HG03280 (cell line): ENCODE results near the gene PSMB7.

Experiments
- ATAC-seq: cut with Tn5 transposase; IDR thresholded peaks from one replicate; pipeline ENCODE4 v1.9.1; 2021; ENCODE audit warnings: mild to moderate bottlenecking, moderate library complexity; ENCODE audit not compliant: unreplicated experiment

Gene PSMB7

GRCh38 chr9:124411514-124412227 lies 3.6 kb downstream of the PSMB7 start:
- ATAC-seq: no peak

- no peak for ATAC-seq
Measured at GRCh38 chr9:124410321-124410913, 4.8 kb downstream of the PSMB7 start.

DNA sequence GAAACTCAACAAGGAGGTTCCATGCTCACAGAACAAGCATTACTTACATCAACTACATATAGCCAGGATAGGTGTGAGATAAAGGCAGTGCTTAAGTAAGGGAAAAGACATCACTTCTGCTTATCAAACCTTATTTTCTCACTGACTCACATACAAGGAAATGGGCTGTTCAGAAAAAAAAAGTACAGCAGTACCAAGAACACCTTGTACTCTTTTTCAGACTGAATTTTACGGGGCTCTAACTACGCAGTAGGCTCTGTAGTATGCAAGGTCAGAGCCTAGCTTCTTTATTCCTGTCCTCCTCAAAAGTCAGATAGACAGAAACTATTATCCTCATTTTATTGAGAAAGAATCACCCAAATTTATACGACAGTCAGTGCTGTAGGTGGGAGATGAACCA lies 5.8 kb downstream of the PSMB7 start:
- no peak for ATAC-seq

DNA sequence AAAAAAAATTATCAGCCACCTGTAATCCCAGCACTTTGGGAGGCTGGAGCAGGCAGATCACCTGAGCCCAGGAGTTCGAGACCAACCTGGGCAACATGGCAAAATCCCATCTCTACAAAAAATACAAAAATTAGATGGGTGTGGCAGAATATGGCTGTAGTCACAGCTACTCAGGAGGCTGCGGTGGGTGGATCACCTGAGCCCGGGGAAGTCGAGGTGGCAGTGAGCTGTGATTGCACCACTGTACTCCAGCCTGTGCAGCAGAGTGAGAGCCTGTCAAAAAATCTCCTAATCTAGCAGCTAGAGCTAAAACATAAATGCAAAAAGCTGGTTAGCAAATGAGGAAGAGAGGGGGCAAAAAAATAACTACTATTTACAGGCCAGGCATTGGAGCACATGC lies 12.0 kb downstream of the PSMB7 start:
- no peak for ATAC-seq

- no peak for ATAC-seq
Measured at GRCh38 chr9:124399968-124400940, 15.0 kb downstream of the PSMB7 start.

- ATAC-seq: no peak
Measured at GRCh38 chr9:124399323-124399967, 15.8 kb downstream of the PSMB7 start.

- no peak for ATAC-seq
Measured at GRCh38 chr9:124398191-124398935, 16.9 kb downstream of the PSMB7 start.

DNA sequence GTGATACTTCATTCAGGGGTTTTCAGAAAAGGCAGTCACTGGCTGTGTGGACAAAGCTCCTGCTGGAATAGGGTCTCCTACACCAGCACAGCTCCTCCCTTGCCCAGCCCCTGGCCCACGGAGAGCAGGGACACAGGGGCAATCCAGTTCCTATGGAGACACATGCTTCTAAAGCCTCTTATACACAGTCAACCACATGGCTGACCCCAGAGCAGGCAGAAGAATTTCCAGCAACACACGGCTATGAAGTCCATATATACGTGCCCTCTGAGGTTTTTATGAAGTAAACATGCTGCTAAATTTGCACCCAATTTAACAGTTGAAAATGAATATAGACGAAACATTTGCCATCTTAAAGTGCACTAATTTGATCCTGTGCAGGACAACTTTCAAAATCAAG lies 19.4 kb downstream of the PSMB7 start:
- no peak for ATAC-seq

DNA sequence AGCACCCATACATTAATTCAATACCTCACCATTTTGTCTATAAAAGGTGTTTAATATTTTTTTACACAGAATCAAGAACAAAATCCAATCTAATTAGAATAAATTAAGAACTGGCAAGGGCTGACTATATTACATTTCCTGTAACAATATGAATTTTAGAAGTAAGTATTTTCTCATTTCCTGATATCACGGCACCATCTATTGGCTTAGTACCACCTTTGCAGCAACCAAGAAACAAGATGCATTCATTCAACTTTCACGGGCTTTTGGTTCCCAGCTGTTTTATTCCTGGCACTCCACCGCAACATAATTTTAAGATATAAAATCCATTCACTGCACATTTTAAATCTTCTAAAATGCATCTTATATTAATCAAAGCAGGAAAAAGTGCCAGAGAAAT lies 20.6 kb downstream of the PSMB7 start:
- ATAC-seq: no peak

GRCh38 chr9:124394167-124394566 lies 21.1 kb downstream of the PSMB7 start:
- no peak for ATAC-seq

GRCh38 chr9:124392871-124393460 lies 22.3 kb downstream of the PSMB7 start:
- ATAC-seq: no peak

GRCh38 chr9:124392254-124392870 lies 22.9 kb downstream of the PSMB7 start:
- no peak for ATAC-seq

DNA sequence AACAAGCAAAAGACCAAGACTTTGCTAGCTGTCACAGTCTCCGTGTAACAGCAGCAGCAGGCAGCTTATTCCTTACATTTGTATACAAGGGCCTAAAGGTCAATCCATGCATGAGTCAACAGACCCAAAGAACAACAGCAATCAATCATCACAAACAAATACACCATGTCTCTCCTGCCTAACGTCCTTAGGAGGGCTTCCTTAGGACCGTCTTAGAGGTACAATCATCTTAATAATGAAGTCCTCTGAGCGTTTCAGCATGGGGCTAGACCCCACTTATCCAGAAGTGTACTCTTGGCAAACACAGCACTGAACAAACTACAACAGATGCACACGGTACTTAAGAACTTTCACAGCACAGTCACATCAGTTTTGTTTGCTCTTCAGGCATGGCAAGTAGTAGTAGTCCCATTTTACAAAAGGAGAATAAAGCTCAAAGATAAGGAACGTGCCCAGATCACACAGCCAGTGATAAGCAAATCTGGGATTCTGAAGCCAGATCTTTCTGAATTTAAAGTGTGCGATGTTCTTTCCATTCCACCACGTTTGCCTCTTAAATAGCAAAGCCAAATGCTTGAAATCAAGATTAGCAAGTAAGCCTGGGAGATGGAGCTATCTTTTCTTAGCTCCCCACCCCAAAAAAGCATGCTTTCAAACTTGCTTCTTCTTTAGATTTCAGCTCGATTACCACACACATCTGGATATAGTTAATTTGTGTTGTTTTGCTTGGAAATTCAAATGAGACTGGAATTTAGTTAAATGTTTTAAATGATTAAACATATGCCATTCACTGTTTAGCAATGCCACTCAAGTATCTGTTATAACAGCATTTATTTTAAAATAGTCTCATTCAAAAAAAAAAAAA lies 24.2 kb downstream of the PSMB7 start:
- no peak for ATAC-seq

DNA sequence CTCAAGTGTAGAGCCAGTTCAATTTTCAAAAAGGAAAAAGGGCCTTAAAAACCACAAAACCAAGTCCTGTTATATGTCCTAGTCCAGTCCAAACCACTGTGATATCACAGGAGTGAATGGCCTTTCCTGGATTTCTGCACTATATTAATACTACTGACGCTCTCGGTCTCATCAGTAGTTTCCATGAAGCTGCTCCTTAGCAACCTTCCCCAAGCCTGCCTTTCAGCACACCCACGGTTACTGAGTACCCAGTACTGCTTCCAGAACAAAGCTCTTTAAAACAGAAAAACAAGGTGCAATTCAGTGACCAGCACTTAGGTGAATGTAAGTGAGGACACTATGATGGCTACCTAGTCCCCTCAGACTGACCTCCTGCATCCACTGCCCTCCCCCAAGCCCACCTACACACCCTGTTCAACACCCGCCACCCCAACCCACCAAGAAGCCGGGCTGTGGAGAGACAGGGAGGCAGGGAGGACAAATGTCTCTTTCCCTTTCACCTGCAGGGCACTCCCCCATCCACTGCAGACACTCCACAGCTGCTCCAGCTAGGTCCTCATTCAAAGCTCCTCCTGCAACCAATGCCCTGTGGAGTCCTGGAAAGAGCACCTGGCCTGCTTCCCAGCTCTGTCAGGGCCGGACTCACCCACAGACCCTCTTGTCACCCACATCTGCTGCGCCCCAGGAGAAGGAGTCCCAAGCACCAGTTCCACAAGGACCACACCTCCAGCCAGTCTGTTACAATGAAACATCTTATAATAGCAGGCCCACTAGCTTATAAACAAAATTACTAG lies 25.9 kb downstream of the PSMB7 start:
- no peak for ATAC-seq

GRCh38 chr9:124388275-124389048 lies 26.8 kb downstream of the PSMB7 start:
- ATAC-seq: no peak

- no peak for ATAC-seq
Measured at GRCh38 chr9:124386201-124386600, 29.0 kb downstream of the PSMB7 start.

GRCh38 chr9:124385623-124386022 lies 29.6 kb downstream of the PSMB7 start:
- ATAC-seq: no peak
